Uterus (tissue), 4 donors: ENCODE results near the gene KMT2D. TPM values are rescaled to one million over a fixed set of nuclear protein-coding genes. Genes with fewer than 3 reads are reported as not detected.

Source experiments
- DNase-seq, 2 donors: peaks; one replicate each; pipeline ENCODE4 v3.0.0-alpha.2; 2019 to 2020
- H3K27ac ChIP-seq, 2 donors: fragments of 200-600 bp; sonication (generic); 1 replicate in 1 of 2; 2 replicates in 1 of 2; pipeline ENCODE4 v1.5.1; 2016 to 2018
- H3K27me3 ChIP-seq, 2 donors: fragments of 200-600 bp; sonication (generic); one replicate each; pipeline ENCODE4 v1.5.1; 2018 to 2019; ENCODE audit warnings: control low read depth in 1 of 2
- H3K36me3 ChIP-seq, 2 donors: fragments of 200-600 bp; sonication (generic); one replicate each; pipeline ENCODE4 v1.5.1; 2019; ENCODE audit warnings: control low read depth in 1 of 2
- H3K4me1 ChIP-seq, 2 donors: fragments of 200-600 bp; sonication (generic); one replicate each; pipeline ENCODE4 v1.5.1; 2018 to 2019; ENCODE audit warnings: control low read depth in 1 of 2
- H3K4me3 ChIP-seq, 2 donors: fragments of 200-600 bp; sonication (generic); 1 replicate in 1 of 2; 2 replicates in 1 of 2; pipeline ENCODE4 v1.5.1; 2018 to 2019; ENCODE audit warnings: mild to moderate bottlenecking in 1 of 2
- H3K9me3 ChIP-seq, 2 donors: fragments of 200-600 bp; sonication (generic); one replicate each; pipeline ENCODE4 v1.5.1; 2019; ENCODE audit warnings: control low read depth in 1 of 2
- CTCF ChIP-seq, 4 experiments: fragments of 200-600 bp in 2 of 4; fragments of 450-650 bp in 2 of 4; sonication (generic) in 2 of 4; IDR thresholded peaks; one replicate each; pipeline ENCODE4 v1.5.1; 2016 to 2019; ENCODE audit warnings: antibody characterized with exemption in 4 of 4, mild to moderate bottlenecking in 2 of 4, moderate library complexity in 1 of 4
- POLR2A ChIP-seq, 2 donors: fragments of 450-650 bp; IDR thresholded peaks; one replicate each; pipeline ENCODE4 v1.6.1; 2016; ENCODE audit warnings: antibody characterized with exemption in 2 of 2, mild to moderate bottlenecking in 1 of 2, moderate library complexity in 1 of 2
- intact Hi-C: fragments of 100-400 bp; cut with DNase I; formaldehyde crosslinking; loops from one replicate; pipeline ENCODE4 v1.15.1; 2023; ENCODE audit warnings: low total_unique reads
- total RNA-seq, 4 donors: library from RNA; depleted of rRNA in 3 of 4; stranded (reverse); fragments of >200 nt in 3 of 4; gene quantifications; one replicate each; pipeline versions ENCODE4 v1.1.0 to v1.2.4, GENCODE V29; 2014 to 2023
- donor health status: DM: yes; HTN: yes; CAD: no.

The KMT2D gene
- total RNA-seq, 4 donors from 2014 or later, result 22.3 to 138 (median 38.2) TPM

- no peak overlapping the region for H3K27ac ChIP-seq
- no peaks in the 10 kb centered on the region for H3K9me3 ChIP-seq
- no peaks in the 10 kb centered on the region for H3K36me3 ChIP-seq
- no peak overlapping the region for H3K4me3 ChIP-seq
- TF ChIP-seq CTCF (IDR thresholded peaks at IDR 0.05) (no peak), POLR2A (IDR thresholded peaks at IDR 0.05) (no peak)
- intact Hi-C loops, result no loop called here
- no peaks in the 10 kb centered on the region for H3K4me1 ChIP-seq
- peak in 1 of 2 donors; percentile 13 for DNase-seq
- H3K27me3 ChIP-seq, result no peaks in the 10 kb centered on the region
These were observed 28.9 kb downstream of the KMT2D start for GRCh38 chr12:49031573-49032161.

- no peaks in the 10 kb centered on the region for H3K27me3 ChIP-seq
- H3K27ac ChIP-seq, result no peak overlapping the region
- no peak overlapping the region for H3K4me3 ChIP-seq
- no peaks in the 10 kb centered on the region for H3K9me3 ChIP-seq
- no peak for TF ChIP-seq POLR2A (IDR thresholded peaks at IDR 0.05)
- TF ChIP-seq CTCF (IDR thresholded peaks at IDR 0.05), result no peak
- H3K36me3 ChIP-seq, result no peaks in the 10 kb centered on the region
- intact Hi-C loops, result no loop called here
- DNase-seq, result peak in 1 of 2 donors; percentile 15
- H3K4me1 ChIP-seq, result no peaks in the 10 kb centered on the region
These were observed 29.7 kb downstream of the KMT2D start for GRCh38 chr12:49030714-49031572.

GRCh38 chr12:49030119-49030518, 30.5 kb downstream of the KMT2D start:
- H3K9me3 ChIP-seq, result no peaks in the 10 kb centered on the region
- H3K4me3 ChIP-seq, result no peak overlapping the region
- peak in 1 of 2 donors; percentile 10 for DNase-seq
- no peak for TF ChIP-seq CTCF (IDR thresholded peaks at IDR 0.05)
- no peak for TF ChIP-seq POLR2A (IDR thresholded peaks at IDR 0.05)
- no peak overlapping the region for H3K27ac ChIP-seq
- H3K36me3 ChIP-seq, result no peaks in the 10 kb centered on the region
- H3K4me1 ChIP-seq, result no peaks in the 10 kb centered on the region
- H3K27me3 ChIP-seq, result no peaks in the 10 kb centered on the region
- intact Hi-C loops, result no loop called here

GRCh38 chr12:49028666-49029275, 31.8 kb downstream of the KMT2D start:
- no peaks in the 10 kb centered on the region for H3K36me3 ChIP-seq
- no peak for DNase-seq
- TF ChIP-seq CTCF (IDR thresholded peaks at IDR 0.05), result no peak
- TF ChIP-seq POLR2A (IDR thresholded peaks at IDR 0.05), result no peak

More at GRCh38 chr12:49028666-49029275, 31.8 kb downstream of the KMT2D start:
- H3K4me1 ChIP-seq, result no peaks in the 10 kb centered on the region
- intact Hi-C loops, result no loop called here
- H3K27ac ChIP-seq, result no peak overlapping the region
- no peaks in the 10 kb centered on the region for H3K27me3 ChIP-seq
- H3K9me3 ChIP-seq, result no peaks in the 10 kb centered on the region
- H3K4me3 ChIP-seq, result no peak overlapping the region
